MM.1S (cell line): ENCODE data around the gene SORBS2.

Experiments
- DNase-seq: peaks from one replicate; pipeline ENCODE4 v3.0.0-alpha.2; 2015
- H2AFZ ChIP-seq: fragments of 300-600 bp; sonication (generic); 2 replicates; pipeline ENCODE4 v1.6.0; 2016; ENCODE audit warnings: antibody characterized with exemption, low read length
- H3F3A ChIP-seq: fragments of 300-600 bp; sonication (generic); 2 replicates; pipeline ENCODE4 v1.6.1; 2016; ENCODE audit warnings: mild to moderate bottlenecking, antibody characterized with exemption, low read length, moderate library complexity, mixed read lengths; ENCODE audit not compliant: insufficient read depth
- H3K27ac ChIP-seq: fragments of 300-600 bp; sonication (generic); 2 replicates; pipeline ENCODE4 v1.5.1; 2016; ENCODE audit warnings: mild to moderate bottlenecking, low read length
- H3K27me3 ChIP-seq: fragments of 300-600 bp; sonication (generic); replicated peaks from 2 replicates; pipeline ENCODE4 v1.6.0; 2016; ENCODE audit warnings: low read length; ENCODE audit not compliant: insufficient read depth
- H3K36me3 ChIP-seq: fragments of 300-600 bp; sonication (generic); replicated peaks from 2 replicates; pipeline ENCODE4 v1.6.1; 2016; ENCODE audit warnings: mild to moderate bottlenecking, low read length, mixed read lengths; ENCODE audit not compliant: insufficient read depth
- H3K4me1 ChIP-seq: fragments of 300-600 bp; sonication (generic); 2 replicates; pipeline ENCODE4 v1.6.1; 2016; ENCODE audit warnings: low read length, mixed read lengths
- H3K4me2 ChIP-seq: fragments of 300-600 bp; sonication (generic); 2 replicates; pipeline ENCODE4 v1.6.0; 2016; ENCODE audit warnings: low read depth, low read length
- H3K4me3 ChIP-seq: fragments of 300-600 bp; sonication (generic); 2 replicates; pipeline ENCODE4 v1.5.1; 2016; ENCODE audit warnings: low read length, mixed read lengths
- H3K79me2 ChIP-seq: fragments of 300-600 bp; sonication (generic); 2 replicates; pipeline ENCODE4 v1.6.1; 2016; ENCODE audit warnings: mixed run types, low read length, mixed read lengths
- H3K9ac ChIP-seq: fragments of 300-600 bp; sonication (generic); 2 replicates; pipeline ENCODE4 v1.6.1; 2016; ENCODE audit warnings: low read length, mixed read lengths
- H3K9me2 ChIP-seq: fragments of 300-600 bp; sonication (generic); replicated peaks from 2 replicates; pipeline ENCODE4 v1.6.1; 2016; ENCODE audit warnings: mild to moderate bottlenecking, low read length, mixed read lengths; ENCODE audit not compliant: insufficient read depth
- H3K9me3 ChIP-seq: fragments of 300-600 bp; sonication (generic); replicated peaks from 2 replicates; pipeline ENCODE4 v1.6.1; 2016; ENCODE audit warnings: mild to moderate bottlenecking, low read length, mixed read lengths; ENCODE audit not compliant: insufficient read depth
- H4K20me1 ChIP-seq: fragments of 300-600 bp; sonication (generic); 2 replicates; pipeline ENCODE4 v1.6.1; 2016; ENCODE audit warnings: mild to moderate bottlenecking, low read length, moderate library complexity, mixed read lengths; ENCODE audit not compliant: insufficient read depth
- EZH2 ChIP-seq: fragments of 300-600 bp; sonication (generic); optimal IDR thresholded peaks from 2 replicates; pipeline ENCODE3; 2017; ENCODE audit warnings: low read depth, mild to moderate bottlenecking, antibody characterized with exemption, low read length, mixed read lengths
- EZH2phosphoT487 ChIP-seq: fragments of 300-600 bp; sonication (generic); IDR thresholded peaks from 2 replicates; pipeline ENCODE4 v1.6.1; 2018; ENCODE audit warnings: antibody characterized with exemption, low read length
- TF ChIP-seq, protein P1 (sequence below): fragments of 300-600 bp; sonication (generic); IDR thresholded peaks from 2 replicates; pipeline ENCODE4 v1.5.1; 2016; ENCODE audit warnings: antibody characterized with exemption, low read length, mixed read lengths

The SORBS2 gene

DNA sequence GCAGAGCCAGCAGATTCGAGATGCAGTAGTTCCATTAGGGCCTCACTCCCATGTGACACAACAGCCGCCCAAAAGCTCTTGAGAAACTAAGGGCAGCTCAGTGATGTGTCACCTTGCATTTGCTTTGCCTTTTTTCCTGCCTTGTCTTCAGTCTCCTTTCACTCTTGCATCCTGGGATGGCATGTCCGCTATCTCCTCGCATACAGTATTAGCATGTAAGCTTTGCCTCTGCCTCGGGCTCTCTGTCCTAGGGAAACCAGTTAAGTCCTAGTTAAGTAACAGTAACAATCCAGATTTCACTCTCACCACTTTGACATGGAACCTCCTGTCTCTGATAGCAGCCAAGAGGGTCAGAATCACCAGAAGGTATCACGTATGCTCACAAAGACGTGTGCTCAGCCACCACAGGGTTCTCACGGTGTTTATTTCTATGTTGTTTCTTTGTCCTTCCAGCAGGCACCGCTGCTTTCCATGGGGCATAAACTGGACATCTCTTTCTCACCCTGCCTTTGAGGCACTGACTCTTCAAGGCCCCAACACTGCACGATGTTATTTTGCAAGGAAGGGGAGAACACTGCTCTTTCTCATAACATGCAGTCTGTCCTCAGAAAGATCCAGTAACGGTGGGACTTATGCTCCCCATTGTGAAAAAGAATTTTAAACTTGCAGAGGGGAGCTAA is 26.7 kb upstream of the SORBS2 start:
- no peaks in the 10 kb centered on the region for H3K4me1 ChIP-seq
- no peaks in the 10 kb centered on the region for H3K9me3 ChIP-seq
- H3K27me3 ChIP-seq, result no peaks in the 10 kb centered on the region
- no peak overlapping the region for H3K4me3 ChIP-seq
- no peak overlapping the region for H2AFZ ChIP-seq
- H4K20me1 ChIP-seq, result no peaks in the 10 kb centered on the region
- no peak overlapping the region for H3K9ac ChIP-seq
- H3F3A ChIP-seq, result no peaks in the 10 kb centered on the region
- H3K36me3 ChIP-seq, result no peaks in the 10 kb centered on the region
- no peak overlapping the region for H3K4me2 ChIP-seq
- TF ChIP-seq, protein P1, sequence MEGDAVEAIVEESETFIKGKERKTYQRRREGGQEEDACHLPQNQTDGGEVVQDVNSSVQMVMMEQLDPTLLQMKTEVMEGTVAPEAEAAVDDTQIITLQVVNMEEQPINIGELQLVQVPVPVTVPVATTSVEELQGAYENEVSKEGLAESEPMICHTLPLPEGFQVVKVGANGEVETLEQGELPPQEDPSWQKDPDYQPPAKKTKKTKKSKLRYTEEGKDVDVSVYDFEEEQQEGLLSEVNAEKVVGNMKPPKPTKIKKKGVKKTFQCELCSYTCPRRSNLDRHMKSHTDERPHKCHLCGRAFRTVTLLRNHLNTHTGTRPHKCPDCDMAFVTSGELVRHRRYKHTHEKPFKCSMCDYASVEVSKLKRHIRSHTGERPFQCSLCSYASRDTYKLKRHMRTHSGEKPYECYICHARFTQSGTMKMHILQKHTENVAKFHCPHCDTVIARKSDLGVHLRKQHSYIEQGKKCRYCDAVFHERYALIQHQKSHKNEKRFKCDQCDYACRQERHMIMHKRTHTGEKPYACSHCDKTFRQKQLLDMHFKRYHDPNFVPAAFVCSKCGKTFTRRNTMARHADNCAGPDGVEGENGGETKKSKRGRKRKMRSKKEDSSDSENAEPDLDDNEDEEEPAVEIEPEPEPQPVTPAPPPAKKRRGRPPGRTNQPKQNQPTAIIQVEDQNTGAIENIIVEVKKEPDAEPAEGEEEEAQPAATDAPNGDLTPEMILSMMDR, result no peak
- TF ChIP-seq EZH2phosphoT487, result no peak
- TF ChIP-seq EZH2, result no peak
- H3K79me2 ChIP-seq, result no peaks in the 10 kb centered on the region
- no peaks in the 10 kb centered on the region for H3K9me2 ChIP-seq
- H3K27ac ChIP-seq, result no peak overlapping the region
- no peak for DNase-seq

DNA sequence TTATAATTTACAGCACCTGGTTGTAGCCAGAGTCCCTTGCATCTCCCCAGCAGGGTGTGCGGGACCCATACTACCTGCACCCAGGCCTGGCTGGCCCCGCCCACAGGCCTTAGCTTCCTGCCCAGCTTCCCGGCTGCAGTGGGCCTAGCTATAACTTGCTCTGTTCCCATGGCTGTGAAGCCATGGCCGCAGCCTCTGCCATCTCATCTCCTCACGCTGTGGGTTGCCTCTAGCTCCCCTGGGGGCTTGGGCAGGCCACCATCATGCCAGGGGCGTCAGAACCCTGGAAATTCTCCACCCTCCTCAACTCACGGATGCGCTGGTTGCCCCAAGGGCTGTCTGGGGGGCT is 26.1 kb upstream of the SORBS2 start:
- no peak for DNase-seq
- Histone ChIP-seq H2AFZ (no peak overlapping the region), H4K20me1 (no peaks in the 10 kb centered on the region), H3K4me2 (no peak overlapping the region), H3K4me1 (no peaks in the 10 kb centered on the region), H3K27ac (no peak overlapping the region), H3K27me3 (no peaks in the 10 kb centered on the region), H3K9me2 (no peaks in the 10 kb centered on the region), H3K9me3 (no peaks in the 10 kb centered on the region), H3K36me3 (no peaks in the 10 kb centered on the region), H3K79me2 (no peaks in the 10 kb centered on the region), H3K4me3 (no peak overlapping the region), H3F3A (no peaks in the 10 kb centered on the region), H3K9ac (no peak overlapping the region)
- TF ChIP-seq EZH2 (no peak), EZH2phosphoT487 (no peak)
- TF ChIP-seq, protein P1, result no peak

DNA sequence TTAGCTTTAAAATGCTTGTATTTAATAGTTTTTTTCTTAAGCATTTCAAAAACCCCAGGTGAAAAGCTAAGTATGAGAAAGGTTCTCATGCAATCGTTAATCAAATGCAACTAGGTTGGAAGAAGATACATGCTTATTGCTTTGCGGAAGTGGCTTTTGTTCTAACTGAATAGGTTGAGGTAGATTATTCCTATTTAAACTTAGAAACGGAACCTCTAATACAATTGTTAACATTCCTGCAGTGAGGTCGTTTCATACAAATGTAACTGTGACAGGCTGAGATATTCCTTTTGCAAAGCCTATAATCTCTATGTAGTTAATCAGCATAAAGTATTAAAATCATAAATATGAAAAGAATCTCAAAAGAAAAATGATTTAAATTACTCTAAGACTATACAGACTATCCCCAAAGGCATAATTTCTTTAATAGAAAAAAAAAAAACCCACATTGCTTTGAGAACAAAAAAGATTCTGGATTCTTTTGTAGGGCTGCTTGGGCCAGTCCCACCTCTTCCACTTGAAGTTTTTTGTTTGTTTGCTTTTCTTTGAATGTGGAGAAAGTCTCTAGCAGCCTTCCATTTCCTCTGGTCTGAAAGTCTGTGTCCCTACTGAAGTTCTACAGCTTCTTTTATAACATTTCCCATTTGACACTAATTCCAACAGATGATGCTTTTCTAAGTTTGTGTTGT is 25.6 kb upstream of the SORBS2 start:
- H3K4me1 ChIP-seq, result no peaks in the 10 kb centered on the region
- H3F3A ChIP-seq, result no peaks in the 10 kb centered on the region
- H3K27me3 ChIP-seq, result no peaks in the 10 kb centered on the region
- no peaks in the 10 kb centered on the region for H3K9me3 ChIP-seq
- H3K79me2 ChIP-seq, result no peaks in the 10 kb centered on the region
- H3K27ac ChIP-seq, result no peak overlapping the region
- H3K36me3 ChIP-seq, result no peaks in the 10 kb centered on the region
- no peak overlapping the region for H3K4me2 ChIP-seq
- H3K4me3 ChIP-seq, result no peak overlapping the region
- TF ChIP-seq EZH2, result no peak
- TF ChIP-seq, protein P1, result no peak
- no peak for DNase-seq
- no peaks in the 10 kb centered on the region for H4K20me1 ChIP-seq
- H2AFZ ChIP-seq, result no peak overlapping the region
- no peaks in the 10 kb centered on the region for H3K9me2 ChIP-seq
- no peak overlapping the region for H3K9ac ChIP-seq
